GM04504 (cell line): Measurements from ENCODE around the gene ETS1.

Experiments used
- DNase-seq: peaks from one replicate; pipeline ENCODE4 v3.0.0-alpha.2; 2012; ENCODE audit warnings: low read depth

Gene ETS1

DNA sequence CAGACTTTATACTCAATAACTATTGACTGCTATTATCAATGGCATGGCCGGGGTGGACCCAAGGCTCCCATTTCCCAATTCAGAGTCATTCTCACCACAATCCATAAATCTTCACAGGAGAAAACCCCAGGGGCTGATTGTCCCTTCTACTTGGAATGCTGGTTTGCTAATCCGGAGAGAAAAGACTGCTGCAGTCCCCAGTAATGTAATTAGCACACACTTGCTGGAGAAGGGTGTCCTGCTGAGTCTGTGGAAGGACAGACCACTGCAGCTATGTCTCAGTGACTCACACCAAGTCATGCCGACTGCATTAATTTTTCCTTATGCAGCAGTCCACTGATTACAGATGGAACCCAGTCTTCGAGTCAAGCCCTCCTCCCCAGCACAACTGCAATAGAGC is 5.9 kb upstream of the ETS1 start:
- DNase-seq: peak; percentile 58

DNA sequence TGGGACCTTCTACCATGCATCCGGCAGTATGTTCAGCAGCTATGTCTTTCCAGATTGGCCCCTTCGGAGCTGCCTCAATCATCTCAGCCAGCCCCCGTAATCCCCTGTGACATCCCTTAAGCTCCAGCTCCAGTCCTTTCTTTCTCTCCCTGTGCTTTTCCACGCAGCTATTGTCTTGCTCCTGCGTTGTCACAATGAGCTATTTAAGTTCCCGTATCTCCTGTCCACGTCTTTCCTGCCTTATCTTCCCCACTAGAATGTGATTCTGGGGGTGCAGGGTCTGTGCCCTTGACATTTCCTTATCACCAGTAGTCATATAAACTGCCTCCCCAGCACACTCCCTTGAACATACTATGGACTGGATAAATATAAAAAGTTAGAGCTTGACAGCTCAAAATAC is 5.1 kb upstream of the ETS1 start:
- no peak for DNase-seq

DNA sequence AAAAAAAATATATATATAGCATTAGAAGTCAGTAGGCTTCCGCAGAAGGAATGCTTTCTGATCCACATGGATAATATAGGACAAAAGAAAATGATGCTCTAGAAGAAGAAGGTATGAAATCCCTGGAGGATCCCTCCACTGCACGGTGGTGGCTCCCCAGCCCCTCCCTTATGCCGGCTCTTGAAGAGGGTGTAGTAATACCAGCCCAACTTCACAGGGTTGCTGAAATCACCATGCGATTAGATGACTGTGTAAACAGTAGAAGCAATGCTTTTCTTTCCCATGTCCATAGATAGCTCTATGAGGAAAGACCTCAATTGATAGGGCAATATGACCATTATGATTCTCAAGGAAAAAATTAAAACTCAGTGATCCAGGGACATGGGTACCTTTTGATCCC is 3.2 kb upstream of the ETS1 start:
- DNase-seq: no peak

DNA sequence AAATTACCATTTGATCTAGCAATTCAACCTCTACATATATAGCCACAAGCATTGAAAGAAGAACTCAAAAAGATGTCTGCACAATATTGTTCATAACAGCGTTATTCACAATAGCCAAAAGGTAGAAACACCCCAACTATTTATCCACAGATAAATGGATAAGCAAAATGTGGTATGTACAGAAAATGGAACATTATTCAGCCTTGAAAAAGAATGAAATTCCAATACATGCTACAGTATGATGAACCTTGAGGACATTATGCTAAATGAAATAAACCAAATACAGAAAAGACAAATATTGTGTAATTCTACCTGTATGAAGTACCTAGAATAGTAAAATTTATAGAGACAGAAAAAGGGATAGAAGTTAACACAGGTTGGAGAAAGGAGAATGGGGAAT is 2.6 kb upstream of the ETS1 start:
- DNase-seq: no peak

DNA sequence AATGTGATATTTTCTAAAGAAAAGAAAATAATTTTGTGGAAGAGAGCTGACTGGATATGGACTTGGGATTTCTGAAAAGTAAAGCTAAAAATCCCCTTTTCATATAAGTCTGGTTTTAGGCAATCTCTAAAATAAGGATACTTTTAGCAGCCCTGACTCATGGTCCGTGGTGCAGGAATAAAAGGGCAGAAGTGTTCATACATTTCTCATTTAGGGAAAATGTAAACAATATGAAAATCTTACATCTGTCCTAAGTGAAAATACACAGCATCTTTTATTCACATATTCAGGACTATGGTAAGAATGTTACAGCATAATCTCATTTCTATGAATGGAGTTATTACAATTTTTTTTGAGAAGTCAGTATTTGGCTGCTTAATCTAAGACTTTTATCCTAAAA is 735 bp upstream of the ETS1 start:
- DNase-seq: no peak

DNA sequence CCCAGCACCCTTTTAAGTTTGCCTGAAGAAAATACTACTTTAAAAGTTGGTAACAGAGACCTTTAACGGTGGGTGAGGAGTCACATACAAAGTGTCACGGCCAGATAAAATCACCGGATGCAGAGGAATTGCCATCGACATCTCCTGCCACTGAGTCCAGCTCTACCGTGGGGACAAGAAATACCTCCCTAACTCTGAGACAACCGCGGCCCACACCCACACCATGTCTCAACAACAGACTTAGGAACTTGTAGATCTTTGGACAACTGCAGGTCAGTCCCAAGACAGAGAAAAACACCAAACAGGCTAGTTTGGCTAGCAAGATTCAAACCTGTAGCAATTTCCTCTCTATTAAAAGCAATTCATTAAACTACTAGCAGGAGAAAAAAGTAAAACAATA is 669 bp downstream of the ETS1 start:
- no peak for DNase-seq

DNA sequence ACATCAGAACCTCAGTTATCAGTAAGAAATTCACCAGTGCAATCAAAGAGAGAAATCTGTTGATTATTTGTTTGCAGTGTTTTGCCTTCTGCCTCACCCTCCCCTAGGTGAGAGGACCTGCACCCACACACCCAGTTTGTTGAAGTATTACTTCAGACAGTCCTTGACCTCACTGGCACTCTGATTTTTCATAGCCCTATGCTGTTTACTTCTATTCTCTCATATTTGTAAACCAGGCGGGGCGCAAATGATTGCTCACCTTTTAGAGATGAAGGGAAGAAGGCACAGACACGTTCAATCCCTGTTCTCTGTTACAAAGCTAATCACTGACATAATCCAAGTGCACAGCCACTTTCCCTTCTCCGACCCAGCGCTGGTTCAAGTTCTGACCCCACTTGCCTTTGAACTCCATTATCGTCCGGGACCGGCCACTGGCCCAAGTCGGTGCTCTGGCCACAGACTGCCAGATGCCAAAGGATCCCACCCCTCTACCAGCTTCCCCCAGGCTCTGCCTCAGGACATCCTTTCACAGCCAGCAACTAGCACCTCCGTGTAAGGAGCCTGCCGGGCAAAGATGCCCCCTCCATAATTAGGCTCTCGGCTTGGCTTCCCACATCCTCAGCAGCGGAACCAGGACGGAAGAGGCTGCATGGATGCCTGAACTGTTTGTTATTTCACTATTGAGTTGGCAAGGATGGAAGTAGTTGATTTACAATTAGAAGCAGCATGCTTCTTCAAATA is 1.7 kb downstream of the ETS1 start:
- DNase-seq: no peak

DNA sequence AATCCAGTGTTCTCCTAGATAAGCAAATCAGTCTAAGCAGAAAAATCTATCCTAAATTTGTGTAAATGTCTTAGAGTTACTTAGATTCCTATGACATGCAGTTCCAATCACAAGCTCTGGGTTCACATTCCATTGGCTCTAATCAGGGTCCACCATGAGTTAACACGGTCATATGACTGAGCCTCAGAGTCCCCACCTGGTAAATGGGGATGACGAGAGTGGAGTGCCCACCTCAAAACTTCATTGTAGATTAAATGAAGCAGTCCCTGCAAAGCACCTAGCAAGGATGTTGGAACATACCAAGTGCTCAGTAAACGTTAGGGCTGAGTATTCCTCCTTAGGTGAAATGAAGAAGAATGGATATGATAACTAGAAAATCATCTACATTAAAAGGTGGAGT is 3.1 kb downstream of the ETS1 start:
- no peak for DNase-seq

DNA sequence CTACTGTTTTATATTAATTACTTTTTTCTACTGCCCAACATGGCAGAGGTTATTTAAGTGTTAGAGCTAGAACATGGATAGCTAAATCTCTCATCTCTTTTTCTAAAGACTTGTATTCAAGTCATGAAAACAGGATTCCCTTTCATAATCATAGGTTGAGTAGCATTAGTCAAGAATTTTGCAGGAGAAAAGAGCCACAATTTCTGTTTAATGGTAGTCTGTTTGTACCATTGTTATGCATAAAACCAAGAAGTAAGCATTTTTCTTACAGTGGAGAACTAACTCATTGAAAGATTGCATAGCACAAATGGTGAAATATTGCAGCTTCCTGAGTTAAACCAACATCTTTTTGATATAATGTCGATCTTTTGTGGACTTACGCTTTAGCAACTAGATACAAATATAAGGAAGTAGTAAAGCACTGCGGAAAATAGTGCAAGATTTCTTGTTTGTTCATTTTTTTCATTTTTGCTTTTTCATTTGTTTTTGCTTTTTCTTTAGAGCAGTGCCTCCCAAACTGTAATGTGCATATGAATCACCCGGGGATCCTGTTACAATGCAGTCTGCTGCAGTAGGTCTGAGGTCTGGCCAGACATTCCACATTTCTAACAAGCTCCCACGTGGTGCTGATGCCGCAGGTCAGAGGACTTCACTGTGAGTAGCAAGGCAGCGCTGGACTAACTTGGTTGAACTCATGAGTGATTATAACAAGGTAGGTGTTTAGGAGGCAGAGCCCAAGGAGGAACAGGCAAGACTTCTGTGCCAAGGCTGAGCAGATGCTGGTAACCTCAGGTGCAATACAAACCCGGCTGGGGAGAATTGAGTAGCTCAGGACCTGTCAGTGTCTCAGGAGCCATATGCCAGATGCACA is 4.6 kb downstream of the ETS1 start:
- peak; percentile 82 for DNase-seq

DNA sequence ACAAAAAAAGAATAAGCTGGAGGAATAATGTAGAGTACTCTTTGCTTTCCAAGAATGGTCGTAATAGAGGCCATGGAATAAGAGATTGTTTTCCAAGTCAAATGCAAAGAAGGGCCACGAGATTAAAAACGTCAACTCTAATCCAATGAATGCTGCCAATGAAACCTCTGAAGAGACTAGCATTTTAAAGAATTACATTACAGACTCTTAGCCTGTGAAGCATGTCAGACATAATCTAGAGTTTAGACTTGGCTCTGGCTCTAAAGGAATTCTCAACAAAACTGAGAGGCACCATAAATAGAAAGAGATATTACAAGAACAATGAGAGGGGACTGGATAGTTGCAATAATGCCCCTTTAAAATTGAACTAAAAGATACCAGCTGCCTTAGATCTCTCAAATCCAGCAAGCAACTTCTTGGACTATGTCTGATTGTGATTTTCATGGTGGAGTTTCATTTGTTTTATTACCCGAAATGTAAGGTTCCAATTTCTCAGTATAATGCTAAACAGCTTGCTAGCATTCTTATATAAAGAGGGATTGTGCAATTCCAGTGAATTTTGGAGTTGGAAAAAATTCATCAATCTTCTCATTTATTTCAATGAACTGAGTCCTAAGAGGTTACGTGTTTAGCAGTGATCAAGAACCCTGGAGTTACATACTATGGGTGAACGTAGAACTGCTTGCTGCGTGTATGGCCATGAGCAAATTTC is 5.6 kb downstream of the ETS1 start:
- no peak for DNase-seq

DNA sequence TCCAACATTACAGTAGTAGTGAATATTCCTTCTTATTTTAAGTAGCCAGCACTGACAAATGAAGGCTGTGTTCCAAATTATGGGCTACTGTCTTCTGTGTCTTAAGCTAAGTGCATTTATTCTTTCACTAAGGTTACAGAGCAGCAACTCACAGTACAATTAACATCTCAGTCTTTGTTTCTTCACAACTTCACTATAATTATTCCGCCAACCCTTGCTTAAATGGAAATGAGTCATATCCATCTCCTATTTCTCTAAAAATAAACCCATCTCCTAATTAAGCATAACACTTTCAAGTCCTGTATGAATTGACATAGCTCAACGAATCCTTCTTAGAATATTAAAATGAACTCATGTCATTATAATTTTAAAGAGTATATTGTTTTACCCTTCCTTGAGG is 6.7 kb downstream of the ETS1 start:
- no peak for DNase-seq

DNA sequence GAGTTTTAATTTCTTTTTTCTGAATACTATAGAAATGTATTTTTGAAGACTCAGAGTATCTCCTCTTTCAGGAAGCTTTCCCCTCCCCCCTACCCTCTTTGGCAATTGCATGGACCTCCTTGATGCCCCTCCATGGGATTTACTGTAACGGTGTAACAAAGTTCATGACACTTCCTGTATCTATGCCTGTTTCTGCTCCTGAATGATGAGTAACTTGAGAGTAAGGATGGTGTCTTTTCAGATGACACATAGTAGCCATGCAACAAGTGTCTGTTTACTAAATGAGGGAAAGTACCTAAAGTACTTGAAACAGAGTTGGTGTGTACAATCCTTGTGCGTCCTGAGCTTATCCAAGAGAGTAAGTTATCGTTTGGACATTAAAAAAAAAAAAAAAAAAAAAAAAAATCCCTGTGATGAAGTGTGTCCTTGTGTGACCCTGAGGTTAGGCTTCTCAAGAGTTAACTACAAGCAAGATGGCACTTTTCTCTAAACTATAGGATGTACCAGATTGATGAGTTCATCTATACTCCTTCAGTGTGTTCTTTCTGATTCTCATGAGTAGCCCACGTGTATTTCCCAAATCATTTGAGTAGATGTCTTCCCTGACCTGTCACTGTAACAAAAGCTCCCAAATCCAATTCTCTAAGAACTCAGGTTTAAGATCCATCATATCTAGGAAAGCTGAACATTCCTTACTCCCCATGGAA is 7.4 kb downstream of the ETS1 start:
- no peak for DNase-seq

DNA sequence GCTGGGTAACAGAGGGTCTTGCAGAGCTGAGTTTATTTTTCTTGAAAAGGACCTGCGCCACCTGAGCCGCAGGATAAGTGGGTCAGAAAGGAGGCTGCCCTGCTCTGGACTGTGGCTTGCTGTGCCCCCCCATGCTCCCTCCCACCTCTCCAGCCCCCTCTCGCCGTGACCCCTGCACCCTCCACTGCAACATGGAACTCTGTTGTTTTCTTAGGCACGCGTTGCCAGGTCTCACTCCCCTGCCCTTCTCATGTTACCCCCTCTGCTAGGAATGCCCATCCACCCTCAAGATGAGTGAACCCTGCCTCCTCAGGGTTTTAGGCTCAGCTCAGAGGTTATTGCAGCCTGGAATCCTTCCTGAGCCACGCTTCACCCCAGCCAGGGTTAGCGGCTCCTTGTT is 10.8 kb downstream of the ETS1 start:
- DNase-seq: no peak

DNA sequence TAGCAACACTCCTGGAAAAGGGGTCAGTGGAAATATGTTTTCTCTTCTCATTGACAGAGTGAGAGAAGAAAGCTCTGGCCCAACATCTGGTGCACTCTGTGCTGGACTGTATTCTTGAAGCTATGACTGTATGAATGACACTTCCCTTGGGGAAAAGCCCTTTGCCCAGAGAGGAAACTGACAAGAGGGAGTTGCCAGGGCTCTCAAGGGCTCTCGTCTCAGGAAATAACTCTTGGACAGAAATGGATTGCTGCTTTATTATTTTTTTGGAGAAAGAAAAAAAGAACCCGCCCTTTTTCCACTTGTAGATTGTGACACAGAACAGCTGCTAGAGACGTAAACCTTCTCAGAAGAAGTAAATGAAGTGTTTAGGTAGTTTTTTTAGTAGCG is 11.4 kb downstream of the ETS1 start:
- no peak for DNase-seq

DNA sequence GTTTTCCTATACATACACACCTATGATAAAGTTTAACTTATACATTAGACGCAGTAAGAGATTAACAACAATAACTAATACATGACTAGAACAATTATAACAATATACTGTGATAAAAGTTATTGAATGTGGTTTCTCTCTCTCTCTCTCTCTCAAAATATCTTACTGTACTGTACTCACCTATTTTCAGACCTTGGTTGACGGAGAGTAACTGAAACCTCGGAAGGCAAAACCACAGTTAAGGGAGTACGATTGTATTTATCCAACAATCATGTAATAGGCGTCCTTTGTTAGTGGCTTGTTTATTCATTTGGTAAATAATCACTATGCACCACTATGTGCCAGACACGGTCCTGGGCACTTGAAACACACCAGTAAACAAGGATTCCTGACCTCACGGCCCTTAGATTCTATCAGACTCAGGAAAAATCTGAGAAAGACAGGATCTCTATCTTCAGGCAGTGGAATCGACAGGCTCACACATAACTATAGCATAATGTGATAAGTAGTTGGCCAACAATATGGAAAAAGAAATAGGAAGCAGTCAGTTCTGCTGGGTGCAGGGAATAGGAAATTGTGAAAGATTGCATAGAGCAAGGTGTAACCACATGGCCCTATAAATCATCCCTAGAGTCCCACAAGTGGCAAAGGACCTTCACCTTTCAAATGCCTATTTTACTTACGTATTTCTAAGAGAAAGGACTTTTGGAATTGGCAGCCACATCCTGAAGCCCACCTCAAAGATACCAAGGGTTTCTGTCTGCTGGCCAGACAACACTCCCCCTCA is 12.0 kb downstream of the ETS1 start:
- DNase-seq: no peak

DNA sequence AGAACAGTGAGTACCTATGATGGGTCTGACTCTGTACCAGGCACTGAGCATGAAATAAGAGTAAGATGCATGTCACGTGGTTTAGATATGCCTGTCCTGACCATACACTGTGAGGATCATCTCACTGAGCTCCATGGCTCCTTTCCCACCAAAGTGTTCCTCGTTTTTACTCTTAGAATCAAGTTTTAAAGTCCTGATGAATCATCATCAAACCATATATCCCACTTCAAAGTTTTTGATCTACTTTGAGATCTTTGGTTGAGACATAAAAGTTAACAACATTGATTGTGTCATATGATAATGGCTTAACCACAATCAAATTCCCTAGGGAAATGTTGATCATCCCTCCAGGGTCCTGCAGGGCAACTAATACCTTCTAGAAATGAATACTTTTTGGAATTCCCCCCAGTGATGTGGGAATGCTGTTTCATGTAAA is 12.8 kb downstream of the ETS1 start:
- DNase-seq: no peak

DNA sequence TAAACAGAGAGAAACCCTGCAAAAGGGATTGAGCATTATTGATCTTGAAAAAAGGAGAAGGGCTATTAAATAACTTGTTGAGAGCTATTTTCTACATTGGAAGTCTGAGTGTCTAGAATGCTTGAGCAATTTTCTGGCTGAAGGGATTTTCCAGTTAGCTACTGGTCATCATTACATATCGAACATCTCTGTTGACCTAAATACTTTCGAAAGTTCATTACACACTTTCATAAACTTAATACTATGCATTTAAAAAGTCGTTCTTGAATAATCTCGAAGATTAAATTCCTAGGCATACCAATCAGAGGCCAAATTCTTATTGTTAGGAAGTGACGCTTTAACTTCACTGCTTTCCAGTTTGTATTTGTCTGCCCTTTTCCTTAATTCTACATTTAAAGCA is 13.7 kb downstream of the ETS1 start:
- DNase-seq: no peak

DNA sequence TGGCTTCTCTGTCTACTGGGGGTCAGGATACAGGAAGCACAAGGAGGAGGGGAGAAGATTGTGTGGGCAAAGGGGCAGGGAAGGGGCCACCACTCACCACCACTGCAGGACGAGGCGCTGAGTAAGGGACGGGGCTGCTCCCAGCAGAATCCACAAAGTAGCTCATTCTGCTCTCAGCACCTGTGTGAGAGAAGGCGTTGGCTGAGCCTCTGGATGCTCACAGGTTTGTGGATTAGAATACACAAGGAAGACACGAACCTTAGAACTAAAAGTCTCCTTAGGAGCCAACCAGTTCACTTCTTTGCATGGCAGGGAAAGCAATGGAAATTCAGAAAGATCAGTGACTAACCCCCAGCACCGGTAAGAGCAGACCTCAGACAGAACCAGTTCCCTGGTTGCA is 14.4 kb downstream of the ETS1 start:
- DNase-seq: no peak

DNA sequence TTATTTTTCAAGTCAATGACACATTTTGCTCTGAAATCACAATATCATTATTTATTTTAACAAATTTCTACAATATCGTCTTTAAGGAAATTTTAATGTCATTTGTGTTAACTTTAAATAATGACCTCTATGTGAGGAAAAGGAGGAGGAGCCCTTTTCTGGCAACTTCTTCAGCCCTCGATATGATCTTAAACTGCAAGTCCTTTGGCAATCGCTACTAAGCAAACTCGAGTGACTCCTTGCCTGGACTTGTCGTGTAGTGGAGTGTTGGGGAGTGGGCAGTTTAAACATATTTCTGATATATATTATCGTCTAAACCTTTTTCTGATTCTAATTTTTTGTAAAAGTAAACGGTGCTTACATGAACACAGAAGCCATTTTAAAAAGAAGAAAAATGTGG is 16.7 kb downstream of the ETS1 start:
- DNase-seq: no peak

DNA sequence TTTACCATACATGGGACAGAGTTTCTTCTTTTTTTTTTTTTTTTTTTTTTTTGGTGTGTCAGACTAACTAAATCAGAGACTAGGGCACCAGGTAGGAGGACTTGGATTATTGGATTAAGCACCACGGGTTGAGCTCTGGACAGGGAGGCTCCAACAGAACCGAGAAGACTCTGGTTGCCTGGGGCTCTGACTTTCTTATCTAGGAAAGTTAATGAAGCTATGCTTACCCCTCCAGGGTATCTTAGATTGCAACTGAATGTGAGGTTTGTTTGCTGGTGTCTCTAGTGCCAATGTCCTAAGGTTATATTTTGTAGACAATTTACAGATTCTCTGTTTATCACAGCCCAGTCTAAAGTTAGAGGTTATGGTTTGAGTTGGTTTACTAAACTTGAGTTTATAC is 18.1 kb downstream of the ETS1 start:
- DNase-seq: no peak

DNA sequence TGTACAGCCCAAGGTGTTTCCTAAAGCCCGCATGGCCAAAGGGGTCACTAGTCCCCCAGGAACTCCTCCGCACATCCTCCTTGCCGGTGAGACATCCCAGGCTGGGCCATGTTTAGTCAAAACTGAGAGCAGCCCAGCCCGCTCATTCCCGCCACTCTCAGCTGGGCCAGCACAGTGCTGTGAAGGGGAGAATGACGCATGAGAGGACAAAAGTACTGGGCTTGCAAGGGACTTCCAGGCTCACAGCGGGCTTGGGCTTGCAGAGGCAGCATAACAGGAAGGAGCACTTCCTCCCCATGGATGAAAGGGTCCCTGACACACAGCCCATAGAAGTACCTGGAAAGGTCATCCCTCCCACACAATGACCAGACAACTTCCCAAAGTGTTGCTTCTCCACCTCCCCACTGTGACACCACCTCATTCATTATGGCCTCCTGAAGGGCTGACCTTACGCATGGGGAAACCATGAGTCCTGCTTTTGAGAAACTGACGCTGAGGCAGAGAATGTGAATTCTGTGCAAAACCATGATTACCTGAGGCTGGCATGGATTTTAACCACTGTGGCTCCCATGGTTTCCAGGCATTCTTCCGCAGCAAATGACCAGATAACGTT is 19.1 kb downstream of the ETS1 start:
- no peak for DNase-seq
